Gastroesophageal sphincter (tissue), 3 donors: Measurements from ENCODE around the gene ONECUT2.

ENCODE experiments used
- POLR2A ChIP-seq, 2 donors: fragments of 450-650 bp; IDR thresholded peaks; one replicate each; pipeline ENCODE4 v1.6.1; 2017; ENCODE audit warnings: antibody characterized with exemption in 2 of 2, mild to moderate bottlenecking in 2 of 2, moderate library complexity in 1 of 2
- POLR2AphosphoS5 ChIP-seq: sonication (generic); formaldehyde crosslinking; IDR thresholded peaks from one replicate; pipeline ENCODE4 v1.6.1; 2017; ENCODE audit warnings: antibody characterized with exemption
- TF ChIP-seq, protein P1 (sequence below), 4 experiments: fragments of 200-600 bp in 2 of 4; fragments of 450-650 bp in 2 of 4; sonication (generic) in 1 of 4; IDR thresholded peaks; one replicate each; pipeline ENCODE4 v1.5.1; 2017 to 2019; ENCODE audit warnings: antibody characterized with exemption in 4 of 4, mild to moderate bottlenecking in 2 of 4, moderate library complexity in 2 of 4

DNA sequence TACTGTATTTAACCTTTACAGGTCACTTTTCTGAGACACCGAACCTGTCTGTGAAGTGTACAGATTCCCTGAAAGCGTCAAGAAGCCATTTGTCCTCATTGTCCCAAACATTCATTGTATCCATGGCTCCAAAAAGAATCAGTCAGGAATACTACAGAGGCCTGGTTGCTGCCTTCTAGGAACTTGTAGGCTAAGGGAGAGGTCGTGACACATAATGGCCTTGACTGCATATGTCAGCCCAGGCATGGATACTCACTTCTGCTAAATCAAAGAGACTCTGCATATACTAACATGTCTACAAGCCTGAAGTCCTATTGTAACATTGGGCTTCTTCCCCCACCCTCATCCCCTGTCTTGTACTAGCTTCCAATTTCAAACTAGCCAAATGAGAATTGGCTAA, 40.2 kb downstream of the ONECUT2 start:
- TF ChIP-seq POLR2AphosphoS5 (no peak), POLR2A (IDR thresholded peaks at IDR 0.05) (no peak)
- TF ChIP-seq, protein P1, sequence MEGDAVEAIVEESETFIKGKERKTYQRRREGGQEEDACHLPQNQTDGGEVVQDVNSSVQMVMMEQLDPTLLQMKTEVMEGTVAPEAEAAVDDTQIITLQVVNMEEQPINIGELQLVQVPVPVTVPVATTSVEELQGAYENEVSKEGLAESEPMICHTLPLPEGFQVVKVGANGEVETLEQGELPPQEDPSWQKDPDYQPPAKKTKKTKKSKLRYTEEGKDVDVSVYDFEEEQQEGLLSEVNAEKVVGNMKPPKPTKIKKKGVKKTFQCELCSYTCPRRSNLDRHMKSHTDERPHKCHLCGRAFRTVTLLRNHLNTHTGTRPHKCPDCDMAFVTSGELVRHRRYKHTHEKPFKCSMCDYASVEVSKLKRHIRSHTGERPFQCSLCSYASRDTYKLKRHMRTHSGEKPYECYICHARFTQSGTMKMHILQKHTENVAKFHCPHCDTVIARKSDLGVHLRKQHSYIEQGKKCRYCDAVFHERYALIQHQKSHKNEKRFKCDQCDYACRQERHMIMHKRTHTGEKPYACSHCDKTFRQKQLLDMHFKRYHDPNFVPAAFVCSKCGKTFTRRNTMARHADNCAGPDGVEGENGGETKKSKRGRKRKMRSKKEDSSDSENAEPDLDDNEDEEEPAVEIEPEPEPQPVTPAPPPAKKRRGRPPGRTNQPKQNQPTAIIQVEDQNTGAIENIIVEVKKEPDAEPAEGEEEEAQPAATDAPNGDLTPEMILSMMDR (IDR thresholded peaks at IDR 0.05), result no peak
